Right lobe of liver (tissue), 6 donors: ENCODE data around the gene COL7A1. TPM values are rescaled to one million over a fixed set of nuclear protein-coding genes. Genes with fewer than 3 reads are reported as not detected.

Experiments
- ATAC-seq, 4 donors: fragments of 200-7000 bp; cut with Tn5 transposase; one replicate each; pipeline ENCODE4 v1.9.1; 2020; ENCODE audit warnings: mild to moderate bottlenecking in 4 of 4, moderate library complexity in 4 of 4
- DNase-seq, 3 donors: peaks; one replicate each; pipeline ENCODE4 v3.0.0-alpha.2; 2020
- H3K27ac ChIP-seq, 3 donors: fragments of 200-600 bp; one replicate each; pipeline ENCODE4 v1.8.0; 2022
- H3K27me3 ChIP-seq, 2 donors: fragments of 200-600 bp; one replicate each; pipeline ENCODE4 v1.8.0; 2022
- H3K36me3 ChIP-seq, 4 donors: fragments of 200-600 bp; sonication (generic) in 1 of 4; one replicate each; pipeline versions ENCODE4 v1.5.1 to v1.8.0; 2017 to 2022; ENCODE audit warnings: control low read depth in 1 of 4
- H3K4me1 ChIP-seq, 4 donors: fragments of 200-600 bp; sonication (generic) in 1 of 4; one replicate each; pipeline versions ENCODE4 v1.5.1 to v1.8.0; 2017 to 2022; ENCODE audit warnings: control low read depth in 1 of 4
- H3K4me3 ChIP-seq, 3 donors: fragments of 200-600 bp; one replicate each; pipeline ENCODE4 v1.8.0; 2022
- H3K9me3 ChIP-seq, 4 donors: fragments of 200-600 bp; sonication (generic) in 1 of 4; one replicate each; pipeline versions ENCODE4 v1.5.1 to v1.8.0; 2017 to 2022; ENCODE audit warnings: control low read depth in 1 of 4
- POLR2A ChIP-seq: fragments of 450-650 bp; IDR thresholded peaks from one replicate; pipeline ENCODE4 v1.6.1; 2017; ENCODE audit warnings: antibody characterized with exemption, mild to moderate bottlenecking
- WGBS: methylation state at CpG from one replicate; pipeline ENCODE4 v1.1.6; 2018; ENCODE audit warnings: low coverage, low lambda C conversion rate; ENCODE audit not compliant: insufficient coverage; ENCODE audit errors: missing lambda C conversion rate; 5-methylcytosine and 5-hydroxymethylcytosine counted together
- intact Hi-C, 2 donors: fragments of 100-400 bp; cut with DNase I; formaldehyde crosslinking; loops; one replicate each; pipeline versions ENCODE4 v1.11.2 to v1.14.1; 2022
- total RNA-seq, 6 experiments: library from RNA; depleted of rRNA in 2 of 6; stranded (reverse); fragments of >200 nt in 2 of 6; fragmentation: NEBNext Ultra II Directional in 3 of 6; extraction: Animal tissue kit (Norgen Biotek cat#: 25700) in 3 of 6; gene quantifications; one replicate each; pipeline versions ENCODE4 v1.1.0 to v1.2.4, GENCODE V29; 2016 to 2023
- TF ChIP-seq, protein P1 (sequence below), 4 donors: fragments of 200-600 bp in 3 of 4; fragments of 450-650 bp in 1 of 4; IDR thresholded peaks; one replicate each; pipeline versions ENCODE4 v1.5.1 to v1.8.0; 2016 to 2022; ENCODE audit warnings: antibody characterized with exemption in 4 of 4, mild to moderate bottlenecking in 2 of 4
- donor health status: DM: no; HTN: yes; CAD: no.
- donor health status: DM: no; HTN: no; CAD: no.
- donor health status: DM: no; HTN: no; CAD: no.
- donor health status: DM: no; HTN: yes; CAD: no.
- donor health status: DM: no; HTN: yes; CAD: no.

The COL7A1 gene
- total RNA-seq, 6 experiments from 2014 or later, result 0.31 to 1.7 (median 1.1) TPM

- WGBS, result no CpG with 5 or more reads among the region's 8 CpGs
Observed at GRCh38 chr3:48630407-48630806, 35.3 kb upstream of the COL7A1 start.

DNA sequence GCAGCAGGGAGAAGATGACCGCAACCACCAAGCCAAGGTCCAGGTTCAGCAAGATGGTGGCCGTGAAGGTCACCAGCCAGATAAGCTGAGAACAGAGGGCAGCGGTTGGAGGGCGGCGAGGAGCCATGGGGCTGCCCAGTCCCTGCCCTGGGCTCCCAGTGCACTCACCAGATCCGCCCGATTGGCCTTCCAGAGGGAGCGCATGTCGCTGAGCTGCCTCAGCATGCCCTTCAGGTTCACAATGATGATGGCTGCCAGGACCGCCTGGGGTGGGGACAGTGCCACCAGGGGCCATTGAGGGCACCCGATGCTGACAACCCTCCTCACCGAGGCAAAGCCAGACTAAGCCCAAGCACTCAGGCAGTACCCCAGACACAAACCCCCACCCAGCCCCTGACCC, 34.8 kb upstream of the COL7A1 start:
- no peak for ATAC-seq
- no peaks in the 10 kb centered on the region for H3K27me3 ChIP-seq
- H3K9me3 ChIP-seq, result no peaks in the 10 kb centered on the region
- no peak overlapping the region for H3K4me3 ChIP-seq
- TF ChIP-seq POLR2A, result no peak
- TF ChIP-seq, protein P1, sequence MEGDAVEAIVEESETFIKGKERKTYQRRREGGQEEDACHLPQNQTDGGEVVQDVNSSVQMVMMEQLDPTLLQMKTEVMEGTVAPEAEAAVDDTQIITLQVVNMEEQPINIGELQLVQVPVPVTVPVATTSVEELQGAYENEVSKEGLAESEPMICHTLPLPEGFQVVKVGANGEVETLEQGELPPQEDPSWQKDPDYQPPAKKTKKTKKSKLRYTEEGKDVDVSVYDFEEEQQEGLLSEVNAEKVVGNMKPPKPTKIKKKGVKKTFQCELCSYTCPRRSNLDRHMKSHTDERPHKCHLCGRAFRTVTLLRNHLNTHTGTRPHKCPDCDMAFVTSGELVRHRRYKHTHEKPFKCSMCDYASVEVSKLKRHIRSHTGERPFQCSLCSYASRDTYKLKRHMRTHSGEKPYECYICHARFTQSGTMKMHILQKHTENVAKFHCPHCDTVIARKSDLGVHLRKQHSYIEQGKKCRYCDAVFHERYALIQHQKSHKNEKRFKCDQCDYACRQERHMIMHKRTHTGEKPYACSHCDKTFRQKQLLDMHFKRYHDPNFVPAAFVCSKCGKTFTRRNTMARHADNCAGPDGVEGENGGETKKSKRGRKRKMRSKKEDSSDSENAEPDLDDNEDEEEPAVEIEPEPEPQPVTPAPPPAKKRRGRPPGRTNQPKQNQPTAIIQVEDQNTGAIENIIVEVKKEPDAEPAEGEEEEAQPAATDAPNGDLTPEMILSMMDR (IDR thresholded peaks at IDR 0.05), result no peak
- intact Hi-C loops, result no loop called here
- no peak for DNase-seq
- 100% methylated on average over 3 of the region's 12 CpGs for WGBS
- H3K4me1 ChIP-seq, result peaks cover 0 to 9% (median 0%) of the 10 kb centered on the region in 4 donors
- H3K36me3 ChIP-seq, result peaks cover 0 to 7% (median 0%) of the 10 kb centered on the region in 4 donors
- H3K27ac ChIP-seq, result no peak overlapping the region

More at GRCh38 chr3:48630407-48630806, 35.3 kb upstream of the COL7A1 start:
- H3K4me3 ChIP-seq, result no peak overlapping the region
- H3K9me3 ChIP-seq, result no peaks in the 10 kb centered on the region
- H3K36me3 ChIP-seq, result peaks cover 0 to 7% (median 0%) of the 10 kb centered on the region in 4 donors
- no peak for ATAC-seq
- TF ChIP-seq POLR2A, result no peak
- TF ChIP-seq, protein P1 (IDR thresholded peaks at IDR 0.05), result no peak
- intact Hi-C loops, result no loop called here
- H3K27me3 ChIP-seq, result no peaks in the 10 kb centered on the region
- no peak overlapping the region for H3K27ac ChIP-seq
- DNase-seq, result no peak
- peaks cover 0 to 11% (median 0%) of the 10 kb centered on the region in 4 donors for H3K4me1 ChIP-seq

- Histone ChIP-seq H3K9me3 (no peaks in the 10 kb centered on the region), H3K4me3 (no peak overlapping the region), H3K36me3 (peaks cover 0 to 7% (median 0%) of the 10 kb centered on the region in 4 donors), H3K27me3 (no peaks in the 10 kb centered on the region), H3K27ac (no peak overlapping the region), H3K4me1 (no peaks in the 10 kb centered on the region)
- DNase-seq, result no peak
- WGBS, result 91% methylated on average over 11 of the region's 13 CpGs
- TF ChIP-seq, protein P1 (IDR thresholded peaks at IDR 0.05), result no peak
- TF ChIP-seq POLR2A, result no peak
- intact Hi-C loops, result no loop called here
- ATAC-seq, result no peak
Observed at GRCh38 chr3:48628277-48629017, 33.3 kb upstream of the COL7A1 start.

- intact Hi-C loops, result no loop called here
- Histone ChIP-seq H3K27ac (no peak overlapping the region), H3K4me3 (no peak overlapping the region), H3K9me3 (no peaks in the 10 kb centered on the region), H3K4me1 (no peaks in the 10 kb centered on the region), H3K36me3 (peaks cover 0 to 7% (median 0%) of the 10 kb centered on the region in 4 donors), H3K27me3 (no peaks in the 10 kb centered on the region)
- ATAC-seq (no peak), DNase-seq (no peak)
- TF ChIP-seq, protein P1 (IDR thresholded peaks at IDR 0.05), result no peak
- TF ChIP-seq POLR2A, result no peak
- WGBS, result 100% methylated on average over 5 of the region's 6 CpGs
Observed at GRCh38 chr3:48625600-48625999, 30.5 kb upstream of the COL7A1 start.
